Uterus (tissue), 4 donors: ENCODE results near the gene NR6A1. TPM values are rescaled to one million over a fixed set of nuclear protein-coding genes. Genes with fewer than 3 reads are reported as not detected.

Experiments used
- DNase-seq, 2 donors: peaks; one replicate each; pipeline ENCODE4 v3.0.0-alpha.2; 2019 to 2020
- H3K27ac ChIP-seq, 2 donors: fragments of 200-600 bp; sonication (generic); 1 replicate in 1 of 2; 2 replicates in 1 of 2; pipeline ENCODE4 v1.5.1; 2016 to 2018
- H3K27me3 ChIP-seq, 2 donors: fragments of 200-600 bp; sonication (generic); one replicate each; pipeline ENCODE4 v1.5.1; 2018 to 2019; ENCODE audit warnings: control low read depth in 1 of 2
- H3K36me3 ChIP-seq, 2 donors: fragments of 200-600 bp; sonication (generic); one replicate each; pipeline ENCODE4 v1.5.1; 2019; ENCODE audit warnings: control low read depth in 1 of 2
- H3K4me1 ChIP-seq, 2 donors: fragments of 200-600 bp; sonication (generic); one replicate each; pipeline ENCODE4 v1.5.1; 2018 to 2019; ENCODE audit warnings: control low read depth in 1 of 2
- H3K4me3 ChIP-seq, 2 donors: fragments of 200-600 bp; sonication (generic); 1 replicate in 1 of 2; 2 replicates in 1 of 2; pipeline ENCODE4 v1.5.1; 2018 to 2019; ENCODE audit warnings: mild to moderate bottlenecking in 1 of 2
- H3K9me3 ChIP-seq, 2 donors: fragments of 200-600 bp; sonication (generic); one replicate each; pipeline ENCODE4 v1.5.1; 2019; ENCODE audit warnings: control low read depth in 1 of 2
- CTCF ChIP-seq, 4 experiments: fragments of 200-600 bp in 2 of 4; fragments of 450-650 bp in 2 of 4; sonication (generic) in 2 of 4; IDR thresholded peaks; one replicate each; pipeline ENCODE4 v1.5.1; 2016 to 2019; ENCODE audit warnings: antibody characterized with exemption in 4 of 4, mild to moderate bottlenecking in 2 of 4, moderate library complexity in 1 of 4
- POLR2A ChIP-seq, 2 donors: fragments of 450-650 bp; IDR thresholded peaks; one replicate each; pipeline ENCODE4 v1.6.1; 2016; ENCODE audit warnings: antibody characterized with exemption in 2 of 2, mild to moderate bottlenecking in 1 of 2, moderate library complexity in 1 of 2
- intact Hi-C: fragments of 100-400 bp; cut with DNase I; formaldehyde crosslinking; loops from one replicate; pipeline ENCODE4 v1.15.1; 2023; ENCODE audit warnings: low total_unique reads
- total RNA-seq, 4 donors: library from RNA; depleted of rRNA in 3 of 4; stranded (reverse); fragments of >200 nt in 3 of 4; gene quantifications; one replicate each; pipeline versions ENCODE4 v1.1.0 to v1.2.4, GENCODE V29; 2014 to 2023
- donor health status: DM: yes; HTN: yes; CAD: no.

NR6A1 gene
- total RNA-seq, 4 donors from 2014 or later = under 0.01 to 2.6 (median 1.3) TPM; not detected in 1

DNA sequence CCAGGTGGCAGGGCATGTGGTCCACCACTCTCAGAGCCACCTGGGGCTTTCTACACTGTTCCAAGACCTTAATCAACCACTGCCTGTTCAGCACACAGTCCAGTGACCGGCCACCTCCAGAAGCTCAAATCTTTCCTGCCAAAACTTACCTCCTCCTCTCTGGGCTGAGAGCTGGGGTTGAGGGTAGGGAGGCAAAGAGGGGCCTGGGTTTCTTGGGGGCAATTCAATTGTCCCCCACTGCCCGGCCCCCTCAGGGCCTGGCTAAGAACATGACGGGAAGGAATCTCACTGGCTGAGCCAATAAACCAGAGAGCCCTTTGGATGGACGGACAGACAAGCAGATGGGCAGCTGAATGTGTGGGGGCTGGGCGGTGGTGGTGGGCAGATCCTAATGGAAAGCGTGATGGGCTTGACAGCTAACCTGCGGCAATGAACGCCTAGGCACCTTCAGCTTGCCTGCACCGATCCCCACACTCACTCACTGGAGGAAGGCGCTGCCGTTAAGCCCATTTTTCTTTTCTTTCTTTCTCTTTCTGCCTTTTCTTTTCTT is 269.3 kb downstream of the NR6A1 start:
- Histone ChIP-seq H3K36me3 (no peaks in the 10 kb centered on the region), H3K4me3 (no peak overlapping the region), H3K9me3 (no peaks in the 10 kb centered on the region), H3K27me3 (peaks cover 0 to 26% of the 10 kb centered on the region in 2 donors), H3K27ac (no peak overlapping the region), H3K4me1 (peaks cover 0 to 6% of the 10 kb centered on the region in 2 donors)
- DNase-seq = no peak
- intact Hi-C loops = no loop called here
- TF ChIP-seq CTCF (IDR thresholded peaks at IDR 0.05) = no peak
- TF ChIP-seq POLR2A (IDR thresholded peaks at IDR 0.05) = no peak

- H3K27me3 ChIP-seq = peaks cover 0 to 26% of the 10 kb centered on the region in 2 donors
- H3K27ac ChIP-seq = no peak overlapping the region
- peaks cover 0 to 6% of the 10 kb centered on the region in 2 donors for H3K4me1 ChIP-seq
- no peaks in the 10 kb centered on the region for H3K36me3 ChIP-seq
- no peak for DNase-seq
- H3K4me3 ChIP-seq = no peak overlapping the region
- TF ChIP-seq POLR2A (IDR thresholded peaks at IDR 0.05) = no peak
- TF ChIP-seq CTCF (IDR thresholded peaks at IDR 0.05) = no peak
- H3K9me3 ChIP-seq = no peaks in the 10 kb centered on the region
- intact Hi-C loops = no loop called here
Observed at GRCh38 chr9:124500796-124501611, 270.1 kb downstream of the NR6A1 start.

GRCh38 chr9:124500028-124500795 is 270.9 kb downstream of the NR6A1 start:
- TF ChIP-seq CTCF (IDR thresholded peaks at IDR 0.05) = no peak
- TF ChIP-seq POLR2A (IDR thresholded peaks at IDR 0.05) = no peak
- no peak for DNase-seq
- Histone ChIP-seq H3K36me3 (no peaks in the 10 kb centered on the region), H3K4me1 (peaks cover 0 to 6% of the 10 kb centered on the region in 2 donors), H3K27ac (no peak overlapping the region), H3K9me3 (no peaks in the 10 kb centered on the region), H3K4me3 (no peak overlapping the region), H3K27me3 (peaks cover 0 to 22% of the 10 kb centered on the region in 2 donors)
- intact Hi-C loops = no loop called here

- Histone ChIP-seq H3K4me3 (no peak overlapping the region), H3K4me1 (peaks cover 0 to 3% of the 10 kb centered on the region in 2 donors), H3K27me3 (peaks cover 0 to 18% of the 10 kb centered on the region in 2 donors), H3K36me3 (no peaks in the 10 kb centered on the region), H3K27ac (no peak overlapping the region), H3K9me3 (no peaks in the 10 kb centered on the region)
- no peak for DNase-seq
- TF ChIP-seq POLR2A (IDR thresholded peaks at IDR 0.05) (no peak), CTCF (IDR thresholded peaks at IDR 0.05) (no peak)
- intact Hi-C loops = no loop called here
Observed at GRCh38 chr9:124499216-124499615, 271.9 kb downstream of the NR6A1 start.
